Fibroblast of skin of right quadriceps (primary cell): ENCODE measurements around the gene CASP8.

ENCODE experiments used
- DNase-seq: peaks from one replicate; pipeline ENCODE4 v3.0.0-alpha.2; 2013

CASP8 gene

DNA sequence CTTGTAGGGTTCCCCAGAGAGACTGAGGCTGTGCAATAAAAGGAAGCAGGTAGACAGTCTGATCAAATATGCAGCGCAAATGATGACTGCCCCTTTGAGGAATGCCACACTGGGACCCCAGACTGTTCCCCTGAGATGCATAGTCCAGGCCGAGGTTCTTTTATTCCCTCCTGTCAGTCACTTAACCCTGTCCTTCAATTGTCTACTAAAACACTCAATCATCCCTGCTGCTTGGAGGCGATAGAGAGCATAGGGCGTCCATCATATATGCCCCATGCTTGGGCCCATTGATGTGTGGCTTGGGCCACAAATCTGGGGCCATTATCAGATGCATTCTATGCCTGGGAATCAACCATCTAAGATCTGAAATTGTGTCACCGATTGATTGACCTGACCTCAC lies 15.5 kb upstream of the CASP8 start:
- no peak for DNase-seq

GRCh38 chr2:201246280-201246679 lies 14.1 kb upstream of the CASP8 start:
- no peak for DNase-seq

GRCh38 chr2:201248288-201248844 lies 12.0 kb upstream of the CASP8 start:
- DNase-seq = no peak

- DNase-seq = no peak
Measured at GRCh38 chr2:201249889-201250288, 10.4 kb upstream of the CASP8 start.

DNA sequence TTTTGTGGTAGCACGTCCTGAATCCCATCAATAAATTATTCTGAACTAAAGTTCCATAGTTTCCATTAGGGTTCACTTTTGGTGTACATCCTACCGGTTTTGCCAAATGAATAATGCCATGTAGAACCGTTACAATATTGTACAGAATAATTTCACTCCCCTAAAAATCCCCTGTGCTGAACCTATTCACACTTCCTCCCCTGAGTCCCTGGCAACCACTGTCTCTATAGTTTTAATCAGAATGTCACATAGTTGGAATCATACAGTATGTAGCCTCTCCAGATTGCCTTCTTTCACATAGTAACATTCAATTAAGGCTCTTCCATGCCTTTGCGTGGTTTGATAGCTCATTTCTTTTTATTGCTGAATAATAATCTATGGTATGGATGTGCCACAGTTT lies 9.6 kb upstream of the CASP8 start:
- no peak for DNase-seq

DNA sequence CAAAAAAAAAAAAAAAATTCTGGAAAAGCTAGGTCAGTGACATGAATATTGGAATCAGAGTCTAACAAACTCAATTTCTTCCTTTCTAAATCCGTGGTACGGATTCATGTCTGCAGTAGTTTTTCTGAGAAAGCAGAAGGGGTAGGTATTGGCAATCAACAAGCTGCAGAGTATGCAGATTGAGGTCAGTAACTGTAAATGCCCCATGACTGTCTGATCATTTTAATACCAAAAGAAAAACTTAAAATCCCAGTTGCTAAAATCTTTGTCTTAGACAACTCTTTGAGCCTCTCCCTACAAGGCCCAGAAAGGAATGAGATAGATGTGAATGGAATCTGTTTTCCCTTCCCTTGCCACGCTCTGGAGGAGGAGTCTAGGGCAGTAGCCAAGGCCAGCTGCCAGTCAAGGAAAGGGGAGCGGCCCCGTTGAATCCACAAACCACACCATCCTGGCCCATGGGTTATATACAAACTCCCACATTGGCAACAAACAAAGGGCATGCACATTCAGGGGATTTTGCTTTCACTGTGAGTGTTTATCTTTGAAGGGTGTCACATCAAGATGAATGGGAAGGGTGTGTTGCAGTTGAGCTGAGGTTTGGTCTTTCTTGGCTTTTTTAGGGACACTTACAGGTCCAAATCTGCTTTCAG lies 6.1 kb upstream of the CASP8 start:
- DNase-seq = peak; percentile 41

DNA sequence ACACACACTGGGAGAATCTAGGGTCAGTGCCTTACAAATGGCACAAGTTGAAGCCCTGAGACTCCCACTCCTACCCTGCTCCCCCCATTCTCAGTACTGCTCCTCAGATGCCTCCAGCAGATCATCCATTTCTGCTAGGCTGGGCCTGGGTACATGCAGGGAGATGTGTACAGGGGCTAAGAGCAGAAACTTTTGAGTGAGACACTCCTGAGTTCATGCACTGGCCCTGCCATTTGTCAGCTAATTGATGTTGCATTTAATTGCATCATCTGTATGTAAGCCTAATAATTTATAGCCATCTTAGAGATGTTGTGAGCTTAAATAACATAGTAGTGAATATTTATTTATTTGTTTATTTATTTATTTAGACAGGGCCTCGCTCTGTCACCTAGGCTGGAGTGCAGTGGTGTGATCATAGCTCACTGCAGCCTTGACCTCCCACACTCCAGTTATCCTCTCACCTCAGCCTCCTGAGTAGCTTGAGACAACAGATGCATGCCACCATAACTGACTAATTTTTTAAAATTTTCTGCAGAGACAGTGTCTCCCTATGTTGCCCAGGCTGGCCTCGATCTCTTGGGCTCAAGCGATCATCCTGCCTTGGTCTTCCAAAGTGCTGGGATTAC lies 4.8 kb upstream of the CASP8 start:
- peak; percentile 36 for DNase-seq

DNA sequence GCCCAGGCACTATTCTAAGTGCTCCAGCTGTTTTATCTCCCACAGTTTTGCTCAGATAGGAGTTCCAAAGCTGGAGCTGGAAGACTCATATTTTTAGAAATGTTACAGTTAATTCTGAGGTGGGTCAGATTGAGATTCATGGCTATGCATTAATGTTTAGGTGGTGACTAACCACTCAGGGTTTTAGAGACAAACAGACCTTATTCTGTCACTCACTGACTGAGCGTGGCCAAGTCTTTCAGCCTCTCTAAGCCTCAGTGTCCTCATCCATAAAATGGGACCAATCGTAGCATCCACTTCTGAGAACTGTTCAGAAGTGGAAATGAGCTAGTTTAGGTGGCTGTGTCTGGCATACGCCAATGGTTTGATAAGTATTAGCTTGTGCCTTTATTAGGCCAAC lies 4.3 kb upstream of the CASP8 start:
- DNase-seq = peak; percentile 53

DNA sequence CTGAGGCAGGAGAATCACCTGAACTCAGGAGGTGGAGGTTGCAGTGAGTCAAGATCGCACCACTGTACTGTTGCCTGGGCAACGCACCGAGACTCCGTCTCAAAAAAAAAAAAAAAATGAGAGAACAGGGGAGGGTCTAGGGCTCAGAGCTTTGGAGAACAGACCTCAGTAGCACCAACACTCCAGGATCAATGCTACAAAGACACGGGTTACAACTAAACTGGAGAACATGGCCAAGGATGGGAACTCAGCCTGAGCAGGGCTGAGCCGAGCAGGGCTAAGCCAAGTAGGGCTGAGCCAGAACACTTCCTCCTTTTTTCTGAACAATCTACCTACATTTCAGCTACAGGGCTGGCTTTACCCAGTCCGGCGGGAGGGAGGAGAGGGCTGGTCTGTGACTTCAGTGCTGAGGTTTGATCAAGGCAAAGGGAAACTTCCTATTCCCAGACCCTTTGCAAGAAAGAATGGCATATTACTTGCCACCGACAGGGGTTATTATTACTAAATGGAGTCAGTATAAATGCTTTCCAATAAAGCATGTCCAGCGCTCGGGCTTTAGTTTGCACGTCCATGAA lies 2.9 kb upstream of the CASP8 start:
- no peak for DNase-seq

GRCh38 chr2:201257956-201258665 lies 2.2 kb upstream of the CASP8 start:
- peak; percentile 80 for DNase-seq

GRCh38 chr2:201258666-201259615 lies 1.4 kb upstream of the CASP8 start:
- DNase-seq = no peak

DNA sequence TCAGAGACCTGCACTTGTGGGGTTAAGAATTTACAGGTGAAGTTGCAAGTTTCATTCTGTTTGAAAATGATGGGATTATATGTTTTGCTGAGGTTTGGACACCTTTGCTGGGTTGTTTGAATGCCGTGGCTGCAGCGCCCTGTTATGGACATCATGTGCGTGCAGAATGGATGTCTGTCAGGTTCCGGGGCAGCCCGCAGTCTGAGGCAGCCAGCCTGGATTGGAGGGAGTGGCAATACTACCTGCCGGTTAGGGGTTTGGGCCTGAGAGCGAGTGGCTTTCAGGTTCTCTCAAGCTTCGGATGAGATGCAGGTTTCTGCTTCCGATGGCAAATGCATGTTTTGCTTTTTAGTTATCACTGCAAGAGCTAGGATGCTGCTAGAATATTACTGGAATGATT lies 1.1 kb downstream of the CASP8 start:
- DNase-seq = no peak

DNA sequence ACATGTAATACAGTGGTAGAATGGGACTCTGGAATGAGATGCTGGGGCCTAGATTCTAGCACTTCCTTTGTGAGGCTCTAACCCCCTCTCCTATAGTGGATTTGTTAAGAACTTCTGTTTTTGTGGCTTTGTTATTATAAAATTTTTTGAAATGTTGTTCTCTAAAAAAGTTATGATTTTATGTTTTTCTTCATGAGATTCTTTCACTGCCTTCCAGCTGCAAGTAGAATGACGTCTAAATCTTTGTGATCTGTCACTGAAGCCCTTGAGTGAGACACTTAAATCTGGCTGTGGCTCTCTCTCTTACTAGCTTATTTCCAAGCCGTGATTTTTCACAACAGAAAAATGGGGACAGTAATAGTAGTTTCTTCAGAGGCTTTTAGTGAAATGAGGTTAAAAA lies 1.6 kb downstream of the CASP8 start:
- DNase-seq = peak; percentile 26

GRCh38 chr2:201262718-201263117 lies 2.4 kb downstream of the CASP8 start:
- DNase-seq = no peak

- no peak for DNase-seq
Measured at GRCh38 chr2:201263779-201264178, 3.4 kb downstream of the CASP8 start.

- DNase-seq = peak; percentile 7
Measured at GRCh38 chr2:201264472-201265173, 4.3 kb downstream of the CASP8 start.

DNA sequence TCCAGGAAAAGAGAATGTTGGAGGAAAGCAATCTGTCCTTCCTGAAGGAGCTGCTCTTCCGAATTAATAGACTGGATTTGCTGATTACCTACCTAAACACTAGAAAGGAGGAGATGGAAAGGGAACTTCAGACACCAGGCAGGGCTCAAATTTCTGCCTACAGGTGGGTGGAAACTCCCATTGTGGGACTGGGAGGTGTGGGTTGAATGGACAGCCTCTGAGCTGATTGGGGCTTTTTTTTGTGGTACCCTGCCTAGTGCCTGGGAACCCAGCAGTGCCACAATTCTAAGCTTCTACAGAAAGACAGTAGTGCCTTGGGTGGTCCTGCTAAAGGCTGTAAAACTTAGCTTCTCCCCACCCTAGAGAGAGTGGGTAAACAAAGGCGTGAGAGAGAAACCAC lies 6.3 kb downstream of the CASP8 start:
- DNase-seq = no peak

DNA sequence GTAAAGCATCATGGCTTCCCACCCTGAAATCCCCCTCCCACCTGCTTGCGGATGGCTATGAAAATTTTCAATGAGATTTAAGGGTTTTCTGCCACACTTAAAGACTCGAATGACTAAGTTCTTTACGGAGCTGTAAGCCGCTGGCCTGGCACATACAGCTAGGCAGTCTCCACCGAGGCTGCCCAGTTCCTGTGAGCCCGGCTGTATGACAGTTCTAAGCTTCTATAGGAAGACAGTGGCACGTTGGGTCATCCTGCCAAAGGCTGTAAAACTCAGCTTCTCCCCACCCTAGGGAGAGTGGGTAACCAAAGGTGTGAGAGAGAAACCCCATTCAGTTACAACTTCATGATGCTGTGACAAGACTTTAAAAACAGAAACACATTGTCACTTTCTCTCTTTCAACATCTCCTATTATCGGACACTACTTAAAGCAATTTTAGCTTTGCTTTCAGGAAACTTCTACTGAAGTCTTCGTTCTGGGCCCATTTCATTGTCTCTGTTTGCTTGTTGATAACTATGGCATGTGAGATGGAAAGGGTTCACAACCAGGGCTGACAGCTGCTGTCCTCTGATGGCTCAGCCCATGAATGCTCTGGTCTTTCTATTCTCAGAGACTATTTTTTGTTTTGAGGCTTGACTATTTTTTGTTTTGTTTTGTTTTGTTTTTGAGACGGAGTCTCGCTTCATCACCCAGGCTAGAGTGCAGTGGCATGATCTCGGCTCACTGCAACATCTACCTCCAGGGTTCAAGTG lies 7.1 kb downstream of the CASP8 start:
- DNase-seq = no peak

- DNase-seq = no peak
Measured at GRCh38 chr2:201269764-201270163, 9.4 kb downstream of the CASP8 start.

- no peak for DNase-seq
Measured at GRCh38 chr2:201270293-201271001, 10.1 kb downstream of the CASP8 start.
